ENCODE data around the gene LENG9.

DNA sequence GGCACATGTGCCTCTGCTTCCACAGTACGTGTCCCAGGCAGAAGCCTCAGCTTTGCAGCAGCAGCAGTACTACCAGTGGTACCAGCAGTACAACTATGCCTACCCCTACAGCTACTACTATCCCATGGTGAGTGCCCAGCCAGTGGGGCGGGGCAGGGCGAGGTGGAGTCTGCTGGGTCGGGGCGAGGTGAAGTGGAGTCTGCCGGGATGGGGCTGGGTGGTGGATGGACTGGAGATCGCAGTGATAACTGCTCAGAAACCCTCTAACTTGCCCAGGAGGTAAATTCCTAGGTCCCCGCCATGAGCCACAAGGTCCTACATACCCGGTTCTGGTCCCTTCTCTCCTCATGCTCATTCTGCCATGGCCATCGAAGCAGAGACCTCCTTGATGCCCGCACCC is 11.0 kb downstream of the LENG9 start:
- TF ChIP-seq EZH2phosphoT487 (IDR thresholded peaks at IDR 0.05; ENCODE audit: borderline replicate concordance, low read depth, low read length): no peak
- TF ChIP-seq, protein P1, sequence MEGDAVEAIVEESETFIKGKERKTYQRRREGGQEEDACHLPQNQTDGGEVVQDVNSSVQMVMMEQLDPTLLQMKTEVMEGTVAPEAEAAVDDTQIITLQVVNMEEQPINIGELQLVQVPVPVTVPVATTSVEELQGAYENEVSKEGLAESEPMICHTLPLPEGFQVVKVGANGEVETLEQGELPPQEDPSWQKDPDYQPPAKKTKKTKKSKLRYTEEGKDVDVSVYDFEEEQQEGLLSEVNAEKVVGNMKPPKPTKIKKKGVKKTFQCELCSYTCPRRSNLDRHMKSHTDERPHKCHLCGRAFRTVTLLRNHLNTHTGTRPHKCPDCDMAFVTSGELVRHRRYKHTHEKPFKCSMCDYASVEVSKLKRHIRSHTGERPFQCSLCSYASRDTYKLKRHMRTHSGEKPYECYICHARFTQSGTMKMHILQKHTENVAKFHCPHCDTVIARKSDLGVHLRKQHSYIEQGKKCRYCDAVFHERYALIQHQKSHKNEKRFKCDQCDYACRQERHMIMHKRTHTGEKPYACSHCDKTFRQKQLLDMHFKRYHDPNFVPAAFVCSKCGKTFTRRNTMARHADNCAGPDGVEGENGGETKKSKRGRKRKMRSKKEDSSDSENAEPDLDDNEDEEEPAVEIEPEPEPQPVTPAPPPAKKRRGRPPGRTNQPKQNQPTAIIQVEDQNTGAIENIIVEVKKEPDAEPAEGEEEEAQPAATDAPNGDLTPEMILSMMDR (conservative IDR thresholded peaks at IDR 0.05; ENCODE audit: low read length): no peak
